ENCODE data around the gene RPL21.

DNA sequence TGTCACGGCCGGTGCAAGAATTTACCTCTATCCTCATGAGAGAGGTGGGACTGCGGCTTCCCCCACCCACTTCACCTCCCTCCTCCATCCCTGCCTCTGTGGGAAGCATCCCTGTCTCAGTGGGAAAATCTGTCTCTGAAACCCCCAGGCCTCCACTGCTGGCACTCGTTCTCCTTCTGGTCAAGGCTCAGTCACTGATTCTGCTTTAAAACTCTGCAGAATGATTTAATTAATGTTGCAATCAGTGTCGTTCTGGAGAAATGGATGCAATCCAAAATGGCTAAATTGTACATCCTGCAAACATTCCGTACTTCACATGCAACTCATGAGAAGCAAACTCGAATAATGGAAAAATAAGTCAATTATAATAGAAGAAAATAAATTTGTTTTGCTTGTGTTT is 24.8 kb downstream of the RPL21 start:
- TF ChIP-seq, protein P1, sequence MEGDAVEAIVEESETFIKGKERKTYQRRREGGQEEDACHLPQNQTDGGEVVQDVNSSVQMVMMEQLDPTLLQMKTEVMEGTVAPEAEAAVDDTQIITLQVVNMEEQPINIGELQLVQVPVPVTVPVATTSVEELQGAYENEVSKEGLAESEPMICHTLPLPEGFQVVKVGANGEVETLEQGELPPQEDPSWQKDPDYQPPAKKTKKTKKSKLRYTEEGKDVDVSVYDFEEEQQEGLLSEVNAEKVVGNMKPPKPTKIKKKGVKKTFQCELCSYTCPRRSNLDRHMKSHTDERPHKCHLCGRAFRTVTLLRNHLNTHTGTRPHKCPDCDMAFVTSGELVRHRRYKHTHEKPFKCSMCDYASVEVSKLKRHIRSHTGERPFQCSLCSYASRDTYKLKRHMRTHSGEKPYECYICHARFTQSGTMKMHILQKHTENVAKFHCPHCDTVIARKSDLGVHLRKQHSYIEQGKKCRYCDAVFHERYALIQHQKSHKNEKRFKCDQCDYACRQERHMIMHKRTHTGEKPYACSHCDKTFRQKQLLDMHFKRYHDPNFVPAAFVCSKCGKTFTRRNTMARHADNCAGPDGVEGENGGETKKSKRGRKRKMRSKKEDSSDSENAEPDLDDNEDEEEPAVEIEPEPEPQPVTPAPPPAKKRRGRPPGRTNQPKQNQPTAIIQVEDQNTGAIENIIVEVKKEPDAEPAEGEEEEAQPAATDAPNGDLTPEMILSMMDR (IDR thresholded peaks at IDR 0.05), result no peak
- TF ChIP-seq POLR2A (IDR thresholded peaks at IDR 0.05), result no peak
